OCI-LY1 (cell line): ENCODE measurements around the gene PTK7.

Experiments
- H2AFZ ChIP-seq: fragments of 200-600 bp; sonication (generic), shearing (Covaris generic); 2 replicates; pipeline ENCODE4 v1.6.0; 2014; ENCODE audit warnings: antibody characterized with exemption, mild to moderate bottlenecking, low read length
- H3F3A ChIP-seq: fragments of 200-600 bp; sonication (generic), shearing (Covaris generic); 2 replicates; pipeline ENCODE4 v1.6.0; 2014; ENCODE audit warnings: mild to moderate bottlenecking, antibody characterized with exemption, low read length, moderate library complexity; ENCODE audit not compliant: insufficient read depth
- H3K27ac ChIP-seq: fragments of 200-600 bp; sonication (generic); 2 replicates; pipeline ENCODE4 v1.5.1; 2014; ENCODE audit warnings: low read length, mixed run types, mild to moderate bottlenecking, low read depth; ENCODE audit not compliant: poor library complexity, severe bottlenecking
- H3K27me3 ChIP-seq: fragments of 200-600 bp; sonication (generic); 2 replicates; pipeline ENCODE4 v1.6.0; 2014; ENCODE audit warnings: antibody characterized with exemption, mild to moderate bottlenecking, low read length, moderate library complexity; ENCODE audit not compliant: insufficient read depth
- H3K36me3 ChIP-seq: fragments of 200-600 bp; sonication (generic); 2 replicates; pipeline ENCODE4 v1.6.1; 2014; ENCODE audit warnings: mild to moderate bottlenecking, antibody characterized with exemption, low read length, moderate library complexity, mixed read lengths; ENCODE audit not compliant: insufficient read depth
- H3K4me1 ChIP-seq: fragments of 200-600 bp; sonication (generic); 2 replicates; pipeline ENCODE4 v1.5.1; 2014; ENCODE audit warnings: mild to moderate bottlenecking, low read length, moderate library complexity; ENCODE audit not compliant: insufficient read depth, severe bottlenecking
- H3K4me2 ChIP-seq: fragments of 200-600 bp; sonication (generic), shearing (Covaris generic); 2 replicates; pipeline ENCODE4 v1.6.1; 2014; ENCODE audit warnings: low read length
- H3K4me3 ChIP-seq: fragments of 200-600 bp; sonication (generic); 2 replicates; pipeline ENCODE4 v1.5.1; 2014; ENCODE audit warnings: low read length, low read depth, mild to moderate bottlenecking, mixed read lengths; ENCODE audit not compliant: poor library complexity, severe bottlenecking
- H3K79me2 ChIP-seq: fragments of 200-600 bp; shearing (Covaris generic); 2 replicates; pipeline ENCODE4 v1.6.1; 2016; ENCODE audit warnings: mixed run types, low read length, mixed read lengths; ENCODE audit not compliant: insufficient read depth
- H3K9ac ChIP-seq: fragments of 200-600 bp; sonication (generic), shearing (Covaris generic); 2 replicates; pipeline ENCODE4 v1.6.1; 2014; ENCODE audit warnings: mild to moderate bottlenecking, low read length, mixed read lengths
- H3K9me2 ChIP-seq: fragments of 200-600 bp; sonication (generic), shearing (Covaris generic); 2 replicates; pipeline ENCODE4 v1.6.1; 2014; ENCODE audit warnings: low read depth, mild to moderate bottlenecking, low read length, mixed read lengths
- H3K9me3 ChIP-seq: fragments of 200-600 bp; shearing (Covaris generic); 2 replicates; pipeline ENCODE4 v1.6.1; 2014; ENCODE audit warnings: low read length, mixed read lengths
- H4K20me1 ChIP-seq: fragments of 200-600 bp; sonication (generic), shearing (Covaris generic); 2 replicates; pipeline ENCODE4 v1.6.0; 2016; ENCODE audit warnings: mild to moderate bottlenecking, low read length; ENCODE audit not compliant: insufficient read depth
- EZH2 ChIP-seq: fragments of 200-600 bp; sonication (generic), shearing (Covaris generic); IDR thresholded peaks from 2 replicates; pipeline ENCODE4 v1.8.0; 2017; ENCODE audit warnings: borderline replicate concordance, mixed run types, mild to moderate bottlenecking, antibody characterized with exemption, low read length, moderate library complexity, mixed read lengths
- TF ChIP-seq, protein P1 (sequence below): fragments of 200-600 bp; sonication (generic), shearing (Covaris generic); IDR thresholded peaks from 2 replicates; pipeline ENCODE4 v1.5.1; 2017; ENCODE audit warnings: mild to moderate bottlenecking, antibody characterized with exemption, low read length, moderate library complexity, mixed read lengths

The PTK7 gene

DNA sequence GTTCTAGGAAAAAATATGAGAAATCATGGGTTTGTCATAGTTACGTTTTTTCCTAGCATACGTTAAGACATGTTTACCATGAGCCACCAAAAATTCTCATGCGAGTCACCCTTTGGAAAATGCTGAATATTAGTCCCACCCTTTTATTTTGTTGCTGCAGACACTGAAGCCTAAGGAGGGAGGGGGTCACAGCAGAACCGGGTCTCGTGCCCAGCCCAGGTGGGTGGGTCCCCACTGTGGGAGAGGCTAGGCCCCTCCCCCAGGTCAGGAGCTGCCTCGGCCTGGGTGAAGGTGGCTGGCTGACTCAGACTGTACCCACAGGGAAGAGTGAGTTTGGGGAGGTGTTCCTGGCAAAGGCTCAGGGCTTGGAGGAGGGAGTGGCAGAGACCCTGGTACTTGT, 68.8 kb downstream of the PTK7 start:
- H3K79me2 ChIP-seq, result no peaks in the 10 kb centered on the region
- H3K4me1 ChIP-seq, result peaks cover 9% of the 10 kb centered on the region
- H3K9me2 ChIP-seq, result no peaks in the 10 kb centered on the region
- H3K27ac ChIP-seq, result no peak overlapping the region
- H3K27me3 ChIP-seq, result no peaks in the 10 kb centered on the region
- no peaks in the 10 kb centered on the region for H3F3A ChIP-seq
- TF ChIP-seq EZH2, result no peak
- TF ChIP-seq, protein P1, sequence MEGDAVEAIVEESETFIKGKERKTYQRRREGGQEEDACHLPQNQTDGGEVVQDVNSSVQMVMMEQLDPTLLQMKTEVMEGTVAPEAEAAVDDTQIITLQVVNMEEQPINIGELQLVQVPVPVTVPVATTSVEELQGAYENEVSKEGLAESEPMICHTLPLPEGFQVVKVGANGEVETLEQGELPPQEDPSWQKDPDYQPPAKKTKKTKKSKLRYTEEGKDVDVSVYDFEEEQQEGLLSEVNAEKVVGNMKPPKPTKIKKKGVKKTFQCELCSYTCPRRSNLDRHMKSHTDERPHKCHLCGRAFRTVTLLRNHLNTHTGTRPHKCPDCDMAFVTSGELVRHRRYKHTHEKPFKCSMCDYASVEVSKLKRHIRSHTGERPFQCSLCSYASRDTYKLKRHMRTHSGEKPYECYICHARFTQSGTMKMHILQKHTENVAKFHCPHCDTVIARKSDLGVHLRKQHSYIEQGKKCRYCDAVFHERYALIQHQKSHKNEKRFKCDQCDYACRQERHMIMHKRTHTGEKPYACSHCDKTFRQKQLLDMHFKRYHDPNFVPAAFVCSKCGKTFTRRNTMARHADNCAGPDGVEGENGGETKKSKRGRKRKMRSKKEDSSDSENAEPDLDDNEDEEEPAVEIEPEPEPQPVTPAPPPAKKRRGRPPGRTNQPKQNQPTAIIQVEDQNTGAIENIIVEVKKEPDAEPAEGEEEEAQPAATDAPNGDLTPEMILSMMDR, result no peak
- H3K9ac ChIP-seq, result no peak overlapping the region
- no peak overlapping the region for H3K4me3 ChIP-seq
- no peaks in the 10 kb centered on the region for H4K20me1 ChIP-seq
- H3K4me2 ChIP-seq, result no peak overlapping the region
- H3K36me3 ChIP-seq, result no peaks in the 10 kb centered on the region
- no peaks in the 10 kb centered on the region for H3K9me3 ChIP-seq
- H2AFZ ChIP-seq, result no peak overlapping the region

GRCh38 chr6:43146261-43146660, 70.1 kb downstream of the PTK7 start:
- Histone ChIP-seq H3K36me3 (no peaks in the 10 kb centered on the region), H3K27ac (no peak overlapping the region)

GRCh38 chr6:43146709-43147688, 70.9 kb downstream of the PTK7 start:
- no peaks in the 10 kb centered on the region for H3F3A ChIP-seq
- H3K4me3 ChIP-seq, result no peak overlapping the region
- H3K9me3 ChIP-seq, result no peaks in the 10 kb centered on the region
- no peaks in the 10 kb centered on the region for H3K27me3 ChIP-seq
- no peaks in the 10 kb centered on the region for H4K20me1 ChIP-seq
- no peaks in the 10 kb centered on the region for H3K36me3 ChIP-seq
- no peak overlapping the region for H2AFZ ChIP-seq
- H3K9ac ChIP-seq, result no peak overlapping the region
- H3K27ac ChIP-seq, result no peak overlapping the region
- H3K9me2 ChIP-seq, result no peaks in the 10 kb centered on the region
- H3K4me1 ChIP-seq, result peaks cover 9% of the 10 kb centered on the region
- no peaks in the 10 kb centered on the region for H3K79me2 ChIP-seq
- TF ChIP-seq EZH2, result no peak
- TF ChIP-seq, protein P1, result no peak
- H3K4me2 ChIP-seq, result no peak overlapping the region

More at GRCh38 chr6:43146261-43146660, 70.1 kb downstream of the PTK7 start:
- H3K4me1 ChIP-seq, result peaks cover 9% of the 10 kb centered on the region
- H3K79me2 ChIP-seq, result no peaks in the 10 kb centered on the region
- H3K9me3 ChIP-seq, result no peaks in the 10 kb centered on the region
- no peak overlapping the region for H3K9ac ChIP-seq
- no peak overlapping the region for H3K4me3 ChIP-seq
- no peak overlapping the region for H3K4me2 ChIP-seq
- no peaks in the 10 kb centered on the region for H4K20me1 ChIP-seq
- TF ChIP-seq, protein P1, result no peak; the same call in 1 of the 2 replicates
- no peak for TF ChIP-seq EZH2
- no peaks in the 10 kb centered on the region for H3K9me2 ChIP-seq
- no peaks in the 10 kb centered on the region for H3K27me3 ChIP-seq
- no peaks in the 10 kb centered on the region for H3F3A ChIP-seq
- H2AFZ ChIP-seq, result no peak overlapping the region
